RKO (cell line): ENCODE measurements around the gene GRIPAP1.
"Not testable (repeated sequence)": the region's sequence is repeated elsewhere in the genome, so short reads cannot be mapped to it uniquely, and the experiment has no call there.

Experiments
- DNase-seq: peaks from one replicate; pipeline ENCODE4 v3.0.0-alpha.2; 2016; ENCODE audit warnings: low spot score

GRIPAP1 gene

DNA sequence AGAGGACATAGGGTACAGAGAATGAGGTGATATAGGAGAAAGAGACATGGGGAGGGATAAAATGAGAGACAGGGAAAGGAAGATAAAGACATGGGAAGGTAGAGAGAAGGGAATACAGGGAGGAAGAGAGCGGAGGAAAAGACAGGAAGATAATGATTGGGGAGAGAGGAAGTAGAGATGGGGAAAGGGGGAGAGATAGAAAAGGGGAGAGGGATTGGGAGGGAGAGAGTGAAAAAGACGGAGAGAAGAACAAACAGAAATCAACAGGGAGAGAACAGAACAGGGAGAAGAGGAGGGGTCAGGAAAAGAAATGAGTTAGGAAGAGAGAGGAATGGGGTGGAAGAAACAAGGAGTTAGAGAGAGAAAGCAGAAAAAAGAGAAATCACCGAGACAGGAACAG is 4.6 kb downstream of the GRIPAP1 start:
- DNase-seq = no peak

- no peak for DNase-seq
Measured at GRCh38 chrX:48996969-48997368, 5.1 kb downstream of the GRIPAP1 start.

DNA sequence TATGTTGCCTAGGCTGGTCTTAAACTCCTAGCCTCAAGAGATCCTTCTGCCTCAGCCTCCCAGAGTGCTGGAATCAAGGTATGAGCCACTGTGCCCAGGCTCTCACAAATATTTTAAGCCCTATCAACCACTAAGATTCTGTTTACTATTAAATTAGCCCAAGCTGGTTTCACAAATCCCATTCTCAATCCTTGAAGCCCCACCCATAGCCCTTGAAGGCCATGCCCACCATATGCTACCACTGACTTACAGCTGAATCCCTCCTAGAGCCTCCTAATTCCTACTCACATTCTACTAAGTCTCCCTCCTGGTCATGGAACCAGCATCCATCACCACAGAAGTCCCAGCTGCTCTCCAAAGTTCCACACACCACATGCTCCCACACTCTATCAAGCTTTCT is 9.7 kb downstream of the GRIPAP1 start:
- DNase-seq = no peak

DNA sequence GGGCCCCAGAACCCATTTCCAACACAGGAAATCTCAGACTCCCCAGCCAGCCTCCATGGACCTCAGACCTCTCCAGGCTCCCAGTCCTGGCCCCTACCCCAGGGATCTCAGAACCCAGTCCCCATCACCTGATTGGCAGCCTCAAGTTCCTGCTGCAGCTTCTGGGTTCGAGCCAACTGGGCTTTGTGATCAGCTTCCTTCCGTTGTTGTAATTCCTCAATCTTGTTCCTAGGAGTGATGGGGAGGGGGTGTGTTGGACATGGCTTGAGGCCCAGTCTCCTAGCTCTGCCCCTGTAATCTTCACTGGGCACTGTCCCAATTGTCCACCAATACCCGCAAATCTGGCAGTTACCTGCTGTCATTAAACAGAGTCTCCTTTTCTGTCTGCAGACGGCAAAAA is 12.6 kb downstream of the GRIPAP1 start:
- no peak for DNase-seq

DNA sequence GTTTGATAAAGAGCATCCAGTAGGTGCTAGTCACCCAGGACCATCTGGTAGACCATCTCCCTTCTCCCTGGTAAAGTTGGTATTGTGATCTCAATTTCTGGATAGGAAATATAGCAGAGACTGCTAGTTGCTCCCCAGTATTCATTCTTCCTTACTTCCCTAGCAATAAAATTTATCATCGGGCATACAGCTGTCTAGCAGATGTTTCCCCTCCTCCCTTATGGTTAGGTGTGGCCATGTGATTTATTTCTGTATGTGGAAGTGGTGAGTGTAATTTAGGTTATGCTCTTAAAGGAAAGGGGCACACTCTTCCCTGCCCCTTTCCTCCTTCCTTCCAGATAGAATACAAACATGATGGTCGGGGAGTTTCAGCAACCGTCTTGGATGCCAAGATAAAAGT is 18.2 kb downstream of the GRIPAP1 start:
- no peak for DNase-seq

DNA sequence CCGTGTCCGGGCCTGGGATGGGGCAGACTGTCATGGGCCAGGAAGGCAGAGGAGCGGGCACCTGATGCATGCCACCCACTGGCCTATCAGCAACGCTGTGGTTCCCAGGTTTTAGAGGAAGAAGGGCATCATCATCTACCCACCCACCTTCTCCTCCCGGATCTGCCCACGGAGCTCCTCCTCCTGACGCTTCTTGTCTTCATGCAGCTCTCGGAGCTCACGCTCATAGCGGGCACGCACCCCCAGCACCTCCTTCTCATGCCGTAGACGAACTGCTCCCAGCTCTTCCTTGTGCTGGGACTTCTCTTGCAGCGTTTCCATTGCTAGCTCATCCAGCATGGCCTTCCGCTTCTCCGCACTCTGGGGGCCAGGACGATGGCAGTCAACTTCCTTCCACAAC is 19.0 kb downstream of the GRIPAP1 start:
- DNase-seq = no peak

- DNase-seq = no peak
Measured at GRCh38 chrX:48981178-48981577, 20.9 kb downstream of the GRIPAP1 start.

GRCh38 chrX:48980341-48980740 is 21.7 kb downstream of the GRIPAP1 start:
- not testable (repeated sequence) for DNase-seq

- DNase-seq = no peak
Measured at GRCh38 chrX:48978226-48978625, 23.8 kb downstream of the GRIPAP1 start.

DNA sequence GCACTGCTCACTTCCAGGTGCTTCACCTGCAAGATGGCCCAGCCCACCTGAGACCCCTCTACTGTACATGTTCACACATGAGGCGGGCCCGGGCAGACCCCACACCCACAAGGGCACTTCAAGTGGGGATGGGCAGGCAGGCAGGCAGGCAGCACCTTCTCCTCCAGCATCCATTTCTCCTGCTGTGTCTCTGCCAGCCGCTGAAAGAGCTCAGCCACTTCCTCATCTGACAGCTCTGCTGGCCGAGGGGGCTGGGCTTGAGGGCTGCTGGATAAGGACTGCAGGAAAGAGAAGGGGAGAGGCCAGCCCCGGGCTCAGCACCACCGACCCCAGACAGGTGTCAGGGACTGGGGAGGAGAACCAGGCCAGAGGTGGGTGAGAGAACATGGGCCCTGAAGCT is 26.0 kb downstream of the GRIPAP1 start:
- DNase-seq = no peak

GRCh38 chrX:48975541-48975940 is 26.5 kb downstream of the GRIPAP1 start:
- DNase-seq = no peak

DNA sequence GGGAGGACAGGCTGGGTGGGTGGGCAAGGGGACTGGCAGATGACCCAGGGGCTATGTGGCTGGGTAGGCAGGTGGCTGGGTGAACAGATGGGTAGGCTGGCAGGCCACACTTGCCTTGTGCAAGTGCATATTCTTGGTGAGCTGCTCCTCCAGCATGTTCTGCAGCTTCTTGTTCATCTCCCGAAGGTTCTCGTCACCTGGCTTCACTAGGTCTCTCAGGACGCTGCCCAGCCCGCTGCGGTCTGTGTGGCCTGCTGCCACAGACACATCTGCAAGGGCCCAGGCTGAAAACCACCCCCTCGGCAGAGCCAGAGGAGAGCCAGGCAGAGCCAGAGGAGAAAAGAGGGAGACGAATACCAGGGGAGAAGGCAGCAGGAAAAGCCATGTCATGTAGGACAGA is 27.0 kb downstream of the GRIPAP1 start:
- no peak for DNase-seq

DNA sequence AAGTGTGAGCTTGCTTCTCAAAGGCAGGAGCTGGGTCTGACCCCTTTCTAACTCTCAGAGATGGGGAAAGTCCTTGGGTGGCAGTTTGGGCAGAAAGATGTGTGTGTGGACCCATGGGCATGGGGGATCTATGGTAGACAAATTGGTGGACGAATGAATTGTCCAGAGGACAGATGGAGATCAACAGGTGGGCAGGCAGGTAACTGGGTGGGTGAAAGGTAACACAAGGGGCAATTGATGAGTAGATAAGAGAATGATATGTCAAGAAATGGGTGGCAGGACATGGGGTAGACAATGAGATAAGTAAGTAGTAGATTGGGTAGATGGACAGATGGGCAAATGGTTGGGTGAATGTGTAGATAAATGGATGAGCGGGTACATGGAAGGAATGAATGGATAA is 27.5 kb downstream of the GRIPAP1 start:
- DNase-seq = no peak

DNA sequence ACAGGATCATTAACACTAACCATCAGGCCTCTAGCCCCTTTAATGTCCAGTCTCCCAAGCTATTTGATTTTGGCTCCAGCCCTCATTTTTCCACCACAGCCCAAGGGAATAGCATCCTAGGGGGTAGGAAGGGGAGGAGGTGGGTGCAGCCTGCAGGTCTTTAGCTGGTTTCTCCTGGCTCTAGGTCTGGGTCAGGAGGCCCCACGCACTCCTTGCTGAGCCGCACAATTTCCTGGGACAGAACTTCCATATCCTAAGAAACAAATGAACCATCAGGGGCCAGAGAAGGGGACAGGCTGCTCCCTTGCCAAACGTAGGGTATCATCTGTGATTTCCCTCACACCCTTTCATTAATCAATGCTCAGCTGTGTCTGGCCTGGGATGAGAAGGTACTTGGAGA is 28.0 kb downstream of the GRIPAP1 start:
- DNase-seq = no peak

GRCh38 chrX:48972220-48973164 is 29.6 kb downstream of the GRIPAP1 start:
- peak; percentile 29 for DNase-seq

- DNase-seq = no peak
Measured at GRCh38 chrX:48971249-48972219, 30.5 kb downstream of the GRIPAP1 start, which contains the start of gene KCND1. TSS of gene KCND1 (minus strand) at chrX:48971844. CDS start at chrX:48970271, 1,573 bp downstream.

GRCh38 chrX:48969471-48969870 is 32.6 kb downstream of the GRIPAP1 start:
- no peak for DNase-seq

DNA sequence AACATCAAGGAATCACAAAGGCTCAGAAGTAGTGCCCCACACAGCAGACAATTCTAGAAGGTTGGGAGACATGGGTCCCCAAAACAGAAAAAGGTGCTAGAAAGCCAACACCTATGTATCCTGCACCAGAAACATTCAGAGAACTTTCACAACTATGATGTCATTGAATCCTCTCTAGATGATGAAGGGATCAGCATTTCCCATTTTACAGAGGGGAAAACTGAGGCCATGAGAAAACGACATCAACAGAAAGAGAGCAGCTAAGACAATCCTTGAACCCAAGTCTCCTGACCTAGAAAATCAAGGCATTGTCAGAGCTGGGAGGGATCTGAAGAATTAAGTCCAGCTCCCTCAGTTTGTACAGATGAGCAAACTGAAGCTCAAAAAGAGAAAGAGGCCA is 33.7 kb downstream of the GRIPAP1 start:
- no peak for DNase-seq

- DNase-seq = no peak
Measured at GRCh38 chrX:48966796-48967579, 35.1 kb downstream of the GRIPAP1 start.

DNA sequence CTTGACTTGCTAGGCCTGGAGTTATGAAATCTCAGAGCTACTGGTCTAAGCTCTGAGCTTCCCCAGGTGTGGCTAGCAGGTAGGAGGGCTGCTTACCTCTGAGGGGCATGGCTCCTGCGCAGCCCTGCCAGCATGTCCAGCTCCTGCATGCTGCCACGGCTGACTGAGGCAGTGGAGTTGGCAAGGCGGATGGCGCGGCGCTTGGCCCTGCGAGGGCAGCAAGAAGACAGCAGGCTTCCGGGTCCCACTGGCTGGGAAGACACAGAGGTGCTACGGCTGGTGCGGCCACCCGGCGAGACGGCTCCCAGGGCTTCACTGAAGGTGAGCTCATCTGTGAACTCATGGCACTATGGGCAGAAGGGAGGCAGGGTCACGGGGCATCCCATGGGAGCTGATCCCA is 36.1 kb downstream of the GRIPAP1 start:
- DNase-seq = no peak

- no peak for DNase-seq
Measured at GRCh38 chrX:48961585-48962091, 40.4 kb downstream of the GRIPAP1 start.

- DNase-seq = no peak
Measured at GRCh38 chrX:48960291-48960690, 41.8 kb downstream of the GRIPAP1 start.
